ENCODE data around the gene RHOT1. TPM values are rescaled to one million over a fixed set of nuclear protein-coding genes. Genes with fewer than 3 reads are reported as not detected.

The RHOT1 gene
- total RNA-seq, 2 donors from 2014 or later = 25.2 to 27.1 TPM

DNA sequence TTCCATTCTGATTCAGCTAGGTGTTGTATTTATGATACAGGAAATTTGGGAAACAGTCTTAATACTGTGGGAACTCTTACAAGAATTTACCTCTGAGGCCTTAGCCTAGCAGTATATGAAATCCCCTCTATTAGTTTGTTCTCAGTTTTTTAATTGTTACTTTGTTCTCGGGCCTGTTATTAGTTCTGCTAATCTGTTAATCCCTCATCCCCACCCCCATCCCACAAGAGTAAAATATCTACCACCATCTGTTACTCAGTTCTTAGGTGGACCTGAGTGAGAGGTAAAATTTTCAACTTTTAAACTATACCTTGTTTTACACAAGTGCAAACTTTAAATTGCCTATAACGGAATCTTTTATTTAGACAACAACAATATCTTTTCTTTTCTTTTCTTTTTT lies 47.0 kb downstream of the RHOT1 start:
- Mint-ChIP-seq H3K36me3 (no peaks in the 10 kb centered on the region), H3K4me3 (no peak overlapping the region), H3K27me3 (no peaks in the 10 kb centered on the region), H3K27ac (no peak overlapping the region), H3K9me3 (no peaks in the 10 kb centered on the region), H3K4me1 (ENCODE audit: low read depth in 2 of 2) (peaks cover 0 to 2% of the 10 kb centered on the region in 2 donors)
- DNase-seq (ENCODE audit: low spot score) (no peak), ATAC-seq (no peak)

- H3K4me1 Mint-ChIP-seq (ENCODE audit: low read depth in 2 of 2) = no peaks in the 10 kb centered on the region
- no peak overlapping the region for H3K4me3 Mint-ChIP-seq
- H3K27me3 Mint-ChIP-seq = no peaks in the 10 kb centered on the region
- H3K9me3 Mint-ChIP-seq = no peaks in the 10 kb centered on the region
- no peak overlapping the region for H3K27ac Mint-ChIP-seq
- no peak for ATAC-seq
- H3K36me3 Mint-ChIP-seq = peaks cover 10% of the 10 kb centered on the region
- DNase-seq (ENCODE audit: low spot score) = no peak
These were observed 49.0 kb downstream of the RHOT1 start for GRCh38 chr17:32191306-32191705.

GRCh38 chr17:32192379-32192778 lies 50.1 kb downstream of the RHOT1 start:
- Mint-ChIP-seq H3K4me3 (no peak overlapping the region), H3K9me3 (no peaks in the 10 kb centered on the region), H3K4me1 (ENCODE audit: low read depth in 2 of 2) (no peaks in the 10 kb centered on the region), H3K36me3 (peaks cover 13% of the 10 kb centered on the region), H3K27ac (no peak overlapping the region), H3K27me3 (no peaks in the 10 kb centered on the region)
- no peak for ATAC-seq
- no peak for DNase-seq (ENCODE audit: low spot score)

- ATAC-seq (no peak), DNase-seq (ENCODE audit: low spot score) (no peak)
- Mint-ChIP-seq H3K9me3 (no peaks in the 10 kb centered on the region), H3K27ac (no peak overlapping the region), H3K4me3 (no peak overlapping the region), H3K27me3 (no peaks in the 10 kb centered on the region), H3K4me1 (ENCODE audit: low read depth in 2 of 2) (no peaks in the 10 kb centered on the region), H3K36me3 (peaks cover 20% of the 10 kb centered on the region)
These were observed 55.7 kb downstream of the RHOT1 start for GRCh38 chr17:32197987-32198386.

- Mint-ChIP-seq H3K9me3 (no peaks in the 10 kb centered on the region), H3K36me3 (no peaks in the 10 kb centered on the region), H3K4me1 (ENCODE audit: low read depth in 2 of 2) (no peaks in the 10 kb centered on the region), H3K27me3 (no peaks in the 10 kb centered on the region), H3K4me3 (no peak overlapping the region), H3K27ac (no peak overlapping the region)
- no peak for DNase-seq (ENCODE audit: low spot score)
- ATAC-seq = no peak
These were observed 64.6 kb downstream of the RHOT1 start for GRCh38 chr17:32206861-32207260.

GRCh38 chr17:32208436-32208835 lies 66.1 kb downstream of the RHOT1 start:
- H3K4me1 Mint-ChIP-seq (ENCODE audit: low read depth in 2 of 2) = no peaks in the 10 kb centered on the region
- H3K9me3 Mint-ChIP-seq = no peaks in the 10 kb centered on the region
- H3K27me3 Mint-ChIP-seq = no peaks in the 10 kb centered on the region
- DNase-seq (ENCODE audit: low spot score) = no peak
- no peak for ATAC-seq
- peaks cover 10% of the 10 kb centered on the region for H3K36me3 Mint-ChIP-seq
- no peak overlapping the region for H3K27ac Mint-ChIP-seq
- no peak overlapping the region for H3K4me3 Mint-ChIP-seq

- no peak overlapping the region for H3K27ac Mint-ChIP-seq
- no peaks in the 10 kb centered on the region for H3K27me3 Mint-ChIP-seq
These were observed 67.3 kb downstream of the RHOT1 start for GRCh38 chr17:32209608-32210007.

GRCh38 chr17:32211671-32212070 lies 69.4 kb downstream of the RHOT1 start:
- no peaks in the 10 kb centered on the region for H3K27me3 Mint-ChIP-seq
- ATAC-seq = no peak
- H3K4me3 Mint-ChIP-seq = no peak overlapping the region
- H3K9me3 Mint-ChIP-seq = no peaks in the 10 kb centered on the region
- peaks cover 10% of the 10 kb centered on the region for H3K36me3 Mint-ChIP-seq
- no peak for DNase-seq (ENCODE audit: low spot score)
- H3K27ac Mint-ChIP-seq = no peak overlapping the region
- H3K4me1 Mint-ChIP-seq (ENCODE audit: low read depth in 2 of 2) = no peaks in the 10 kb centered on the region

More at GRCh38 chr17:32209608-32210007, 67.3 kb downstream of the RHOT1 start:
- H3K9me3 Mint-ChIP-seq = no peaks in the 10 kb centered on the region
- H3K36me3 Mint-ChIP-seq = peaks cover 10% of the 10 kb centered on the region
- no peak overlapping the region for H3K4me3 Mint-ChIP-seq
- H3K4me1 Mint-ChIP-seq (ENCODE audit: low read depth in 2 of 2) = no peaks in the 10 kb centered on the region
- no peak for DNase-seq (ENCODE audit: low spot score)
- ATAC-seq = no peak

DNA sequence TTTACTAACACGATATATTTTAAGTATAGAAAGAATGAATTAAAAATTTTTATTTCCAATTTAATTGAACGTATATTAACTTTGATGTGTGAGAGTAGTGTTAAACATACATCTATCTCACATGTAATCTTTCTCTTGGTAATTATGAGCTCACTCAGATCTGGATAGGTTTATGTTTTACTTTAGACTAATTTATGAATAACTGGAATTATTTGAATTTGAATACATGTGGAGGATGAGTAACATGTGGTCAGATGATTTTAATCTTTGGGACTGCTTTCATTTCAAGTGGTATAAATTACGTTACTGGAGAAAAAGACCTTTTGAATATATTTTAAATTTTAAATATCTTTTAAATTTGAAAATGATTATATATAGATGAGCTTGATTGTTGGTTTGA lies 73.4 kb downstream of the RHOT1 start:
- H3K4me3 Mint-ChIP-seq = no peak overlapping the region
- ATAC-seq = no peak
- DNase-seq (ENCODE audit: low spot score) = no peak
- H3K27me3 Mint-ChIP-seq = no peaks in the 10 kb centered on the region
- H3K4me1 Mint-ChIP-seq (ENCODE audit: low read depth in 2 of 2) = no peaks in the 10 kb centered on the region
- no peak overlapping the region for H3K27ac Mint-ChIP-seq
- H3K9me3 Mint-ChIP-seq = no peaks in the 10 kb centered on the region
- H3K36me3 Mint-ChIP-seq = peaks cover 10% of the 10 kb centered on the region

DNA sequence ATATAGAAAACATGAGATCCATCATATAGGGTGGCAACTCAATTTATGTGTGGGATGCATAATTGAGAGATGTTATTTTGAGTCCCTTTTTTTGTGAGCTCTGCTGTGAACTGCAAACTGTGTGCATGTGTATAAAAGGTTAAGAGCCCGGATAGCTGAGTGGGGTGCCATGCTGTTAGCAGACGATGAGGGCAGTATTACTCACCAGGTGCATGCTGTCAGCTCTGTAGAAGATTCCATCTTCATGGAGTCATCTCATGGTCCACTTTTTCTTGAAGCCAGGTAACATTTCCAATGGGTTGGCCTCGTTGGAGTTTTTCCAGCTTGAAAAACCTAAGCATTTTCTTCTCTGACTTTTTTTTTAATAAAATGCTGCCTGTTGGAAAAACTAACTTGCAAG lies 80.3 kb downstream of the RHOT1 start:
- H3K4me3 Mint-ChIP-seq = no peak overlapping the region
- no peak for ATAC-seq
- H3K9me3 Mint-ChIP-seq = no peaks in the 10 kb centered on the region
- peaks cover 5 to 7% of the 10 kb centered on the region in 2 donors for H3K4me1 Mint-ChIP-seq (ENCODE audit: low read depth in 2 of 2)
- H3K27ac Mint-ChIP-seq = no peak overlapping the region
- no peaks in the 10 kb centered on the region for H3K36me3 Mint-ChIP-seq
- no peak for DNase-seq (ENCODE audit: low spot score)
- H3K27me3 Mint-ChIP-seq = no peaks in the 10 kb centered on the region

DNA sequence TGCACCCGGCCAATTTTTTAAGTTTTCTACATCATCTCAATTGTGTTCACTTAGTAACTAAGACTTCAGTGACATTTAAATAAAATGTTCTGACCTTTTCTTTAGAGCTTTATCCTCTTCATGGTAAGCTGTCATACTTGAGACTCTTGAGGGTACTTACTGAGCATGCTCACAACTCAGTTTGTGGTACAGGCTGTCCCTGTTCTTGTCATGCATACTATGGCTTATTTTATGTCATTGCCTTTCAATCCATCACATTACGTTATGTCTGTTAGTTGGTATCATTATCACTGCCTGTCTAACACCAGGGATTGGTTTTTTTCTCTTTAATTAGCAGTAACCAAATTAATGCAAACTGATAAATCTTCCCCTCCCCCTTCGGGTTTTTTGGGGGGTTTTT lies 81.4 kb downstream of the RHOT1 start:
- ATAC-seq (peak; percentile 57 to 79), DNase-seq (ENCODE audit: low spot score) (no peak)
- peaks cover 5 to 7% of the 10 kb centered on the region in 2 donors for H3K4me1 Mint-ChIP-seq (ENCODE audit: low read depth in 2 of 2)
- H3K27ac Mint-ChIP-seq = peak overlapping the region; percentile 28 to 31
- no peaks in the 10 kb centered on the region for H3K9me3 Mint-ChIP-seq
- peak overlapping the region; percentile 34 for H3K4me3 Mint-ChIP-seq
- H3K27me3 Mint-ChIP-seq = no peaks in the 10 kb centered on the region
- H3K36me3 Mint-ChIP-seq = no peaks in the 10 kb centered on the region

GRCh38 chr17:32226886-32227285 lies 84.6 kb downstream of the RHOT1 start:
- Mint-ChIP-seq H3K36me3 (no peaks in the 10 kb centered on the region), H3K27me3 (no peaks in the 10 kb centered on the region), H3K4me1 (ENCODE audit: low read depth in 2 of 2) (peaks cover 5 to 7% of the 10 kb centered on the region in 2 donors), H3K9me3 (no peaks in the 10 kb centered on the region), H3K4me3 (no peak overlapping the region), H3K27ac (no peak overlapping the region)
- DNase-seq (ENCODE audit: low spot score) = no peak
- ATAC-seq = no peak

GRCh38 chr17:32227910-32228309 lies 85.6 kb downstream of the RHOT1 start:
- DNase-seq (ENCODE audit: low spot score) = no peak
- H3K27me3 Mint-ChIP-seq = no peaks in the 10 kb centered on the region
- no peaks in the 10 kb centered on the region for H3K36me3 Mint-ChIP-seq
- peaks cover 13 to 15% of the 10 kb centered on the region in 2 donors for H3K4me1 Mint-ChIP-seq (ENCODE audit: low read depth in 2 of 2)
- no peak for ATAC-seq
- no peak overlapping the region for H3K27ac Mint-ChIP-seq
- H3K4me3 Mint-ChIP-seq = no peak overlapping the region
- H3K9me3 Mint-ChIP-seq = no peaks in the 10 kb centered on the region

DNA sequence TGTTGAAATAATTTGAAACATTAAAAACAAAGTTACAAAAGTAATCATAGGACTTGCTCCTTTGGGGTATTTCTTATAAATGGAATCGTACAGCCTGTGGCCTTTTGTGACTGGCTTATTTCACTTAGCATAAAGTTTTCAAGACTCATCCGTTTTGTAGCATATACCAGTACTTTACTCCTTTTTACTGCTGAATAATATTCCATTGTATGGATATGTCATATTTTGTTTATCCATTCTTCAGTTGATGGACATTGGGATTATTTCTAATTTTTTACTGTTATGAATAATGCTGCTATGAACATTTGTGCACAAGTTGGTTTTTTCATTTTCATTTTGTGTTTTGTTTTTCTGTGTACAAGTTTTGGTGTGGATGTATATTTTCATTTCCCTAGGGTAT lies 93.3 kb downstream of the RHOT1 start:
- Mint-ChIP-seq H3K27me3 (no peaks in the 10 kb centered on the region), H3K4me3 (no peak overlapping the region), H3K36me3 (no peaks in the 10 kb centered on the region), H3K4me1 (ENCODE audit: low read depth in 2 of 2) (peaks cover 13 to 14% of the 10 kb centered on the region in 2 donors), H3K9me3 (no peaks in the 10 kb centered on the region), H3K27ac (no peak overlapping the region)
- DNase-seq (ENCODE audit: low spot score) (no peak), ATAC-seq (no peak)

DNA sequence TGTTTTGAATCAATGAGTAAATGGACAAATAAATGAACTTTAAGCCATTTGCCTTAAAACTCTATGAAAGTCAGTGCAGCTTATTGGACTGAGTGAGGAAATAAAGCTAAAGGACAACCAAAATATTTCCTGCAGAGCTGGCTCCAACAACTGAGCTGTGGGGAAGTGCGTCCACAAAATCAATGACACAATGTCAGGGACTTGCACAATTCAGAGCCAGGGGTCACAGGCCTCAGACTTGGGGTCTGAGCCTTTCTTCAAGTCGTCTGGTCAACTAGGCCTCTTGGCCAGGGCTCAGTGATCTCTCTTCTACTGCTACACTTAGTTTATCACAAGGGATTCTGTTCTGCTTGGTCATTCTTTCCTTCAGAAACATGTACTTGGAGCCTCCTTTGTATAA lies 97.2 kb downstream of the RHOT1 start:
- Mint-ChIP-seq H3K9me3 (no peaks in the 10 kb centered on the region), H3K27ac (no peak overlapping the region), H3K4me3 (no peak overlapping the region), H3K4me1 (ENCODE audit: low read depth in 2 of 2) (no peaks in the 10 kb centered on the region), H3K27me3 (no peaks in the 10 kb centered on the region), H3K36me3 (no peaks in the 10 kb centered on the region)
- ATAC-seq (no peak), DNase-seq (ENCODE audit: low spot score) (no peak)

All from natural killer cell treated with Interleukin-12 subunit alpha and Interleukin-12 subunit beta and Interleukin-15 and Interleukin-18, amount 100 ng/mL, for 72 hours (primary cell).